Chondrocyte (in vitro differentiated cells): Measurements from ENCODE around the gene TFPI. TPM values are rescaled to one million over a fixed set of nuclear protein-coding genes. Genes with fewer than 3 reads are reported as not detected.
"Not testable (repeated sequence)": the region's sequence is repeated elsewhere in the genome, so short reads cannot be mapped to it uniquely, and the experiment has no call there.

Source experiments
- DNase-seq: peaks from one replicate; pipeline ENCODE4 v3.0.0; 2021; ENCODE audit warnings: mixed read lengths, low spot score
- H3K27ac Mint-ChIP-seq: one replicate; pipeline ENCODE4 v1.8.0; 2021; ENCODE audit warnings: mild to moderate bottlenecking, moderate library complexity, mixed read lengths; ENCODE audit not compliant: unreplicated experiment
- H3K27me3 Mint-ChIP-seq: 2 replicates; pipeline ENCODE4 v1.8.0; 2021; ENCODE audit warnings: low read depth, mixed read lengths
- H3K36me3 Mint-ChIP-seq: 2 replicates; pipeline ENCODE4 v1.8.0; 2021; ENCODE audit warnings: low read depth, mixed read lengths
- H3K4me1 Mint-ChIP-seq: 2 replicates; pipeline ENCODE4 v1.8.0; 2021; ENCODE audit warnings: low read depth, mild to moderate bottlenecking, mixed read lengths
- H3K4me3 Mint-ChIP-seq: one replicate; pipeline ENCODE4 v1.8.0; 2021; ENCODE audit warnings: mild to moderate bottlenecking, moderate library complexity, mixed read lengths; ENCODE audit not compliant: unreplicated experiment
- H3K9me3 Mint-ChIP-seq: 2 replicates; pipeline ENCODE4 v1.8.0; 2021; ENCODE audit warnings: low read depth, mixed read lengths
- total RNA-seq: library from RNA; stranded (reverse); gene quantifications from 3 replicates; pipeline ENCODE4 v1.2.1, GENCODE V29; 2021
- TF ChIP-seq, protein P1 (sequence below): fragments of 200-600 bp; sonication (generic); IDR thresholded peaks from 2 replicates; pipeline ENCODE4 v1.5.0; 2021; ENCODE audit warnings: antibody characterized with exemption, mild to moderate bottlenecking, moderate library complexity

The TFPI gene
- total RNA-seq, 1 donor from 2014 or later = 161 TPM

DNA sequence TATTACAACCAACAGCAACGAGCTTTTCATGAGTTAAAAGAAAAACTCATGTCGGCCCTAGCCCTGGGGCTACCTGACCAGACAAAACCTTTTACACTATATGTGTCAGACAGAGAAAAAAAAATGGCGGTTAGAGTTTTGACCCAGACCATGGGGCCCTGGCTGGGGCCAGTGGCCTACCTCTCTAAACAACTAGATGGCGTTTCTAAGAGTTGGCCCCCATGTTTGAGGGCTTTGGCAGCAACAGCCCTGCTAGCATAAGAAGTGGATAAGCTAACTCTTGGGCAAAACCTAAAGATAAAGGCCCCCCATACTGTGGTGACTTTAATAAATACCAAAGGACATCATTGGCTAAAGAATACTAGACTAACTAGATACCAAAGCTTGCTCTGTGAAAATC is 39.3 kb downstream of the TFPI start:
- peaks cover 7% of the 10 kb centered on the region for H3K4me1 Mint-ChIP-seq
- TF ChIP-seq, protein P1, sequence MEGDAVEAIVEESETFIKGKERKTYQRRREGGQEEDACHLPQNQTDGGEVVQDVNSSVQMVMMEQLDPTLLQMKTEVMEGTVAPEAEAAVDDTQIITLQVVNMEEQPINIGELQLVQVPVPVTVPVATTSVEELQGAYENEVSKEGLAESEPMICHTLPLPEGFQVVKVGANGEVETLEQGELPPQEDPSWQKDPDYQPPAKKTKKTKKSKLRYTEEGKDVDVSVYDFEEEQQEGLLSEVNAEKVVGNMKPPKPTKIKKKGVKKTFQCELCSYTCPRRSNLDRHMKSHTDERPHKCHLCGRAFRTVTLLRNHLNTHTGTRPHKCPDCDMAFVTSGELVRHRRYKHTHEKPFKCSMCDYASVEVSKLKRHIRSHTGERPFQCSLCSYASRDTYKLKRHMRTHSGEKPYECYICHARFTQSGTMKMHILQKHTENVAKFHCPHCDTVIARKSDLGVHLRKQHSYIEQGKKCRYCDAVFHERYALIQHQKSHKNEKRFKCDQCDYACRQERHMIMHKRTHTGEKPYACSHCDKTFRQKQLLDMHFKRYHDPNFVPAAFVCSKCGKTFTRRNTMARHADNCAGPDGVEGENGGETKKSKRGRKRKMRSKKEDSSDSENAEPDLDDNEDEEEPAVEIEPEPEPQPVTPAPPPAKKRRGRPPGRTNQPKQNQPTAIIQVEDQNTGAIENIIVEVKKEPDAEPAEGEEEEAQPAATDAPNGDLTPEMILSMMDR = no peak
- DNase-seq = no peak
- H3K27ac Mint-ChIP-seq = no peak overlapping the region
- peaks cover 49% of the 10 kb centered on the region for H3K36me3 Mint-ChIP-seq
- no peak overlapping the region for H3K4me3 Mint-ChIP-seq
- peaks cover 30% of the 10 kb centered on the region for H3K9me3 Mint-ChIP-seq
- H3K27me3 Mint-ChIP-seq = no peaks in the 10 kb centered on the region

DNA sequence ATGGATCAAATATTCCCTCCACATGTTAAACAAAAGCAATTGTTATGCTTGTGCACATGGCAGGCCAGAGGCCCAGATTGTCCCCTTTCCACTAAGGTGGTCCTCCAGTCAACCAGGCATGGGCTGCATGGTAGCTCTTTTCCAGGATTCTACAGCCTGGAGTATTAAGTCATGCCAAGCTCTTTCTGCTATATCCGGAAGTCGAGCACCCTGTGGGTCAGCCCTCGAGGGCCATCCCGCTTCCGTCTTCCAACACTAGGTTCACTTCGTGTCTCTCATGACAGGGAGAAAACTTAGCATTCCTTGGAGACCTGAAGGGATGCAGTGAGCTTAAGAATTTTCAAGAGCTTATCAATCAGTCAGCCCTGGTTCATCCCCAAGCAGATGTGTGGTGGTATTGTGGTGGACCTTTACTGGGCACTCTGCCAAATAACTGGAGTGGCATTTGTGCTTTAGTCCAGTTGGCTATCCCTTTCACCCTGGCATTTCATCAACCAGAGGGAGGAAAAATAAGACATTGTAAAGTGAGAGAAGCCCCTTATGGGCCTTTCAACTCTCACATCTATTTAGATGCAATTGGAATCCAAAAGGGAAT is 39.9 kb downstream of the TFPI start:
- not testable (repeated sequence) for H3K27me3 Mint-ChIP-seq, DNase-seq, H3K4me3 Mint-ChIP-seq, H3K4me1 Mint-ChIP-seq, H3K27ac Mint-ChIP-seq
- Mint-ChIP-seq H3K36me3 (peaks cover 53% of the 10 kb centered on the region), H3K9me3 (peaks cover 36% of the 10 kb centered on the region)

DNA sequence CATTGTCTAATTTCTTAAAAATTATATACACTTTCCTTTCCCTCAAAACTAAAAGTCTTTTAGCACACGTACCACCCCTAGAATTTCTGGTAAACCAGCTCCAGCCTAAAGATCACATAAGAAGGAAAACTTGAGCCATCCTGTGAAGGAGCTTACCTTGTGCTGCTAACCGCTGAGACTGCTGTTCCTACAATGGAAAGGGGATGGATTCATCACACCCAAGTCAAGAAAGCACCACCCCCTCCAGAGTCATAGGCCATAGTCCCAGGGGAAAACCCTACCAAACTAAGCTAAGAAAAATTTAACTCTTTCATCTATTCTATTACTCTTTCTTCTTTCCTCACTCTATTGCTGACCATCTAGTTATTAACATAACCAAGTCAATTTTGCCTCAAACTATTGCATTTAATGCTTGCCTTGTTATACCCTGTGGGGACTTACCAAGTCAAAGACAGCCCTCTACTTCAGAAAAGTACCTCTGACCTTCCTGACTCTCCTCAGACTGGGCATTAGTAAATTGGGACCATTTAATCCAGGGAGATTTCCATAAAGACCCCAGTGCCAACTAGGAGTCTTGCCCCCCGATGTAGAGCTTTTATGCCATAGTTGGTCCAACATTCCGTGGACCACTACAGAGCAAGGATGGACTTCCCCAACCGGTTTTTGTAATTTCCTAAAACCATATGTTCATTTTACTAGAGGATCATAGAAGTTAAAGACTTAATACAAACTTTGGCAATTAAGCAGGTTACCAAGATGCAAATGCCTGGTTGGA is 40.6 kb downstream of the TFPI start:
- Mint-ChIP-seq H3K36me3 (peaks cover 50% of the 10 kb centered on the region), H3K9me3 (peaks cover 41% of the 10 kb centered on the region)
- DNase-seq, H3K4me3 Mint-ChIP-seq, H3K4me1 Mint-ChIP-seq, H3K27me3 Mint-ChIP-seq, H3K27ac Mint-ChIP-seq: not testable (repeated sequence)

DNA sequence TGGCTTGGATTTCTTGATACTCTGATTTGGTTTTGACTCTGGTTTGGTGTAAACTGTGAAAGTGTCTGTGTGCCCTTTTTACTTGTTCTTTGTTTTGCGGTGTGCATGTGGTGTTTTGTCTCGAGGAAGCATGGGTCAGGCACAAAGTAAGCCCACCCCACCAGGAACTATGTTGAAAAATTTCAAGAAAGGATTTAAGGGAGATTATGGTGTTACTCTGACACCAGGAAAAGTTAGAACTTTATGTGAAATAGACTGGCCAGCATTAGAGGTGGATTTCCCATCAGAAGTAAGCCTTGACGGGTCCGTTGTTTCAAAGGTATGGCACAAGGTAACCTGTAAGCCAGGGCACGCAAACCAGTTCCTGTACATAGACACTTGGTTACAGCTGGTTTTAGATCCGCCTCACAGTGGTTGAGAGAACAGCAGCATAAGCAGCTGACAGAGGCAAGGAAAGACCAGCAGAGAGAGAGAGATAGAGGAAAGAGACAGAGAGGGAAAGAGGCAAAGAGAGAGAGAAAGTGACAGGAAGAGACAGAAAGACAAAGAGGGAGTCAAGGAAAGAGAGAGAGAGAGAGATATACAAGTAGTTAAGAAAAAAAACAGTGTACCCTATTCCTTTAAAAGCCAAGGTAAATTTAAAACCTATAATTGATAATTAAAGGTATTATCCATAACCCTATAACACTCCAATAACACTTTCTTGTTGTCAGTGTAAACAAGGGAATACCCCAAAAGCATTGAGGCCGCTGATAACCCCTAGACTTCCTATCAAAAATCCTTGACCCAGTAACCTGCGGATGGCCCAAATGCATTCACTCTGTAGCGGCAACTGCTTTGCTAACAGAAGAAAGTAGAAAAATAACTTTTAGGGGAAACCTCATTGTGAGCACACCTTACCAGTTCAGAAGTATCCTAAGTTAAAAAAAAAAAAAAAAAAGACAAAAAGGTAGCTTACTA is 42.6 kb downstream of the TFPI start:
- no peak overlapping the region for H3K4me3 Mint-ChIP-seq
- DNase-seq = no peak
- peaks cover 37% of the 10 kb centered on the region for H3K9me3 Mint-ChIP-seq
- H3K27me3 Mint-ChIP-seq = no peaks in the 10 kb centered on the region
- TF ChIP-seq, protein P1 = no peak
- H3K27ac Mint-ChIP-seq = no peak overlapping the region
- peaks cover 36% of the 10 kb centered on the region for H3K36me3 Mint-ChIP-seq
- H3K4me1 Mint-ChIP-seq = peaks cover 7% of the 10 kb centered on the region

DNA sequence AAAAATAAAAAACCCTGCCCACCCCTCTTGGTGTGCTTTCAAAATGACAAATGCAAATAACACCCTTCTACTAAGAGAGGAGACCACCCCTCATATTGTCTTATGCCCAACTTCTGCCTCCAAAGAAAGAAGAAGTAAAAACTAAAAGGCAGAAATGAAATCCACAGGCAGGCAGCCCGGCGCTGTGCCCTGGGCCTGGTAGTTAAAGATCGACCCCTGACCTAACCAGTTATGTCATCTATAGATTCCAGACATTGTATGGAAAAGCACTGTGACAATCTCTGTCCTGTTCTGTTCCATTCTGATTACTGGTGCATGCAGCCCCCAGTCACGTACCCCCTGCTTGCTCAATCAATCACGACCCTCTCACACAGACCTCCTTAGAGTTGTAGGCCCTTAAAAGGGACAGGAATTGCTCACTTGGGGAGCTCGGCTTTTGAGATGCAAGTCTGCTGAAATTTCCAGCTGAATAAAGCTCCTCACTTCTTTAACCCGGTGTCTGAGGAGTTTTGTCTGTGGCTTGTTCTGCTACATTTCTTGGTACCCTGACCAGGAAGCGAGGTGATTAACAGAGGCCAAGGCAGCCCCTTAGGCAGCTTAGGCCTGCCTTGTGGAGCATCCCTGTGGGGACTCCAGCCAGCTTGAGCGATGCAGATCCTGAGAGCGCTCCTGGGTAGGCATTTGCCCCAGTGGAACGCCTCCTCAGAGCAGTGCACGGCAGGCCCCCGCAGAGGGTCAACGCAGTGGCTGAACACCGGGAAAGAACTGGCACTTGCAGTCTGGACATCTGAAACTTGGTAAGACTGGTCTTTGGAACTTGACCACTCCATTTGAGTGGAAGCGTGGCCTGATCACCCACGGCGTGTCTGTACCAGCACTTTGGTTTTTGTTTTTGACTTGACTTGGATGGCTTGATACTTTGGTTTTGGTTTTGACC is 43.5 kb downstream of the TFPI start:
- H3K27ac Mint-ChIP-seq, H3K4me3 Mint-ChIP-seq, DNase-seq, H3K4me1 Mint-ChIP-seq, H3K27me3 Mint-ChIP-seq: not testable (repeated sequence)
- H3K9me3 Mint-ChIP-seq = peaks cover 33% of the 10 kb centered on the region
- H3K36me3 Mint-ChIP-seq = peaks cover 33% of the 10 kb centered on the region

DNA sequence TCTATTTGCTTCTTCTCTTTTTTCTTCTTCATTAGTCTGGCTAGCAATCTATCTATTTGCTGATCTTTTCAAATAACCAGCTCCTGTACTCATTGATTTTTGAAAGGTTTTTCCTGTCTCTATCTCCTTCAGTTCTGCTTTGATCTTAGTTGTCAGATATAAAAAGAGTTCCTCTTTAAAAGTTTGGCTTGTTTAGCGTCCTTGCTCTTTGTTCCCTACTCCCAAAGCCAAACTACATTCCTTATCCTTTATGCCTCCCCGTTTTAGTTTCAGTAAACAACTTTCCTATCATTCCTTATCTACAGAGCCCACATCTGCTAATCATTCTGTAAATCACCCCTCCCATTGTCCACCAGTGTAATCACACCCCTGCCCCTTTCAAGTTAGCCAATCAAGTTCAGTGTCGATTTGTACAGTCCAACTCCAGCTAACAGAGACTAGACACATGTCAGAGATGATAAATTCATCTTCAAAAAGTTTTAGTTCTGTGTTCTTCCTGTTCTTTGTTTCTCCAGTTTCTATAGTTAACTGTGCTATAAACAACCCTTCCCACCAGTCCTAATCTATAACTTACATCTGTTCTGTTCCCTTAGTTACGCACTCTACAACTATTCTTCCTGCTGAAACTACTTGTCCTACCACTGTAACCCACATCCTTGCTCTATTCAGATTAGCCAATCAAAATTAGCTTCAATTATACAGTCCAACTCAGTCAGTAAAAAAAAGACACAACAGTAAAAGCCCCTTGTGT is 44.4 kb downstream of the TFPI start:
- no peak for DNase-seq
- TF ChIP-seq, protein P1 = no peak
- Mint-ChIP-seq H3K27me3 (no peaks in the 10 kb centered on the region), H3K27ac (no peak overlapping the region), H3K36me3 (peaks cover 31% of the 10 kb centered on the region), H3K9me3 (peaks cover 33% of the 10 kb centered on the region), H3K4me3 (no peak overlapping the region), H3K4me1 (peaks cover 13% of the 10 kb centered on the region)
